RWPE2 (cell line): ENCODE measurements around the gene ZMIZ1.

Experiments used
- ATAC-seq: fragments of 200-7000 bp; cut with Tn5 transposase; 3 replicates; pipeline ENCODE4 v1.9.1; 2021; ENCODE audit warnings: low read depth
- DNase-seq: peaks from one replicate; pipeline ENCODE4 v3.0.0-alpha.2; 2020; ENCODE audit warnings: low spot score
- H3K27ac ChIP-seq: fragments of 450-650 bp; 2 replicates; pipeline ENCODE4 v1.5.1; 2017; ENCODE audit warnings: mild to moderate bottlenecking; ENCODE audit not compliant: poor library complexity, severe bottlenecking
- H3K27me3 ChIP-seq: fragments of 250-450 bp; sonication (Bioruptor Pico); 2 replicates; pipeline ENCODE4 v1.5.1; 2021; ENCODE audit warnings: mild to moderate bottlenecking, moderate library complexity; ENCODE audit not compliant: insufficient read depth, poor library complexity, severe bottlenecking
- H3K36me3 ChIP-seq: fragments of 250-450 bp; sonication (Bioruptor Pico); 2 replicates; pipeline ENCODE4 v1.5.1; 2020; ENCODE audit warnings: low read depth, mild to moderate bottlenecking, moderate library complexity
- H3K4me1 ChIP-seq: fragments of 250-450 bp; sonication (Bioruptor Pico); 2 replicates; pipeline ENCODE4 v1.5.1; 2021; ENCODE audit warnings: mild to moderate bottlenecking, moderate library complexity; ENCODE audit not compliant: insufficient read depth, poor library complexity, severe bottlenecking
- H3K4me3 ChIP-seq: fragments of 250-450 bp; sonication (Bioruptor Pico); 2 replicates; pipeline ENCODE4 v1.5.1; 2021; ENCODE audit warnings: mild to moderate bottlenecking, moderate library complexity; ENCODE audit not compliant: severe bottlenecking
- H3K9me3 ChIP-seq: fragments of 250-450 bp; sonication (Bioruptor Pico); 2 replicates; pipeline ENCODE4 v1.5.1; 2021; ENCODE audit warnings: mild to moderate bottlenecking, moderate library complexity; ENCODE audit not compliant: severe bottlenecking
- CTCF ChIP-seq: fragments of 450-650 bp; IDR thresholded peaks from one replicate; pipeline ENCODE4 v1.5.1; 2017; ENCODE audit warnings: mild to moderate bottlenecking, moderate library complexity; ENCODE audit not compliant: poor library complexity, severe bottlenecking

ZMIZ1 gene

GRCh38 chr10:79355420-79356017 lies 286.8 kb downstream of the ZMIZ1 start:
- ATAC-seq (no peak), DNase-seq (no peak)
- Histone ChIP-seq H3K27me3 (no peaks in the 10 kb centered on the region), H3K4me3 (no peak overlapping the region), H3K27ac (no peak overlapping the region), H3K9me3 (no peaks in the 10 kb centered on the region), H3K4me1 (no peaks in the 10 kb centered on the region), H3K36me3 (peaks cover 46% of the 10 kb centered on the region)
- TF ChIP-seq CTCF = no peak

GRCh38 chr10:79356104-79356503 lies 287.3 kb downstream of the ZMIZ1 start:
- no peaks in the 10 kb centered on the region for H3K9me3 ChIP-seq
- H3K4me3 ChIP-seq = no peak overlapping the region
- no peaks in the 10 kb centered on the region for H3K4me1 ChIP-seq
- ATAC-seq (no peak), DNase-seq (no peak)
- no peak for TF ChIP-seq CTCF
- H3K27me3 ChIP-seq = no peaks in the 10 kb centered on the region
- H3K36me3 ChIP-seq = peaks cover 41% of the 10 kb centered on the region
- no peak overlapping the region for H3K27ac ChIP-seq

DNA sequence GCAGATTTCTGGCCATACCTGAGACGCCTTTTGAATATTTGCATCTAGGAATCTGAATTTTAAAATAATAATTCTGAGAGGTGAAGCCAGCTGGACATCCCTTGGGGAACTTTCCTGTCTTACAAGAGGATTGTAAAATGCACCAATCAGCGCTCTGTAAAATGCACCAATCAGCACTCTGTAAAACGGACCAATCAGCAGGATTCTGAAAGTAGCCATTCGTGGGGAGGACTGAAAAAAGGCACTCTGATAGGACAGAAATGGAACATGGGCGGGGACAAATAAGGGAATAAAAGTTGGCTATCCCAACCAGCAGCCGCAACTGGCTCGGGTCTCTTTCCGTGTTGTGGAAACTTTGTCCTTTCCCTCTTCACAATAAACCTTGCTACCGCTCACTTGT lies 288.4 kb downstream of the ZMIZ1 start:
- no peak overlapping the region for H3K4me3 ChIP-seq
- ATAC-seq (no peak), DNase-seq (no peak)
- peaks cover 32% of the 10 kb centered on the region for H3K36me3 ChIP-seq
- no peaks in the 10 kb centered on the region for H3K4me1 ChIP-seq
- TF ChIP-seq CTCF = no peak
- H3K27ac ChIP-seq = no peak overlapping the region
- no peaks in the 10 kb centered on the region for H3K9me3 ChIP-seq
- no peaks in the 10 kb centered on the region for H3K27me3 ChIP-seq

DNA sequence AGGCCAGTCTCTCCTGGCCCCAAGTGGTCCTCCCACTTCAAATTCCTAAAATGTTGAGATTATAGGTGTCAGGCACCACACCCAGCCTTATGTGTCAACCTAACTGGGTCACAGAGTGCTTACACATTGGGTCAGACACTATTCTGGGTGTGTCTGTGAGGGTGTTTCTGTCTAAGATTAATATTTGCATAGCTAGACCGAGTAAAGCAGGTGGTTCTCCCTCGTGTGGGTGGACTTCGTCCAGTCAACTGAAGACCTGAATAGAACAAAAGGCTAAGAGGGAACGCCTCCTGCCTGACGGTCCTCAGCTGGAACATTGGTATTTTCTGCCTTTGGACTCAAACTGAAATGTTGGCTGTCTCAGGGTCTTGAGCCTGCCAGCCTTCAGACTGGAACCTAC lies 290.0 kb downstream of the ZMIZ1 start:
- Histone ChIP-seq H3K27me3 (no peaks in the 10 kb centered on the region), H3K27ac (no peak overlapping the region), H3K4me1 (no peaks in the 10 kb centered on the region), H3K4me3 (no peak overlapping the region), H3K36me3 (peaks cover 15% of the 10 kb centered on the region), H3K9me3 (no peaks in the 10 kb centered on the region)
- ATAC-seq = no peak
- DNase-seq = no peak
- TF ChIP-seq CTCF = no peak

DNA sequence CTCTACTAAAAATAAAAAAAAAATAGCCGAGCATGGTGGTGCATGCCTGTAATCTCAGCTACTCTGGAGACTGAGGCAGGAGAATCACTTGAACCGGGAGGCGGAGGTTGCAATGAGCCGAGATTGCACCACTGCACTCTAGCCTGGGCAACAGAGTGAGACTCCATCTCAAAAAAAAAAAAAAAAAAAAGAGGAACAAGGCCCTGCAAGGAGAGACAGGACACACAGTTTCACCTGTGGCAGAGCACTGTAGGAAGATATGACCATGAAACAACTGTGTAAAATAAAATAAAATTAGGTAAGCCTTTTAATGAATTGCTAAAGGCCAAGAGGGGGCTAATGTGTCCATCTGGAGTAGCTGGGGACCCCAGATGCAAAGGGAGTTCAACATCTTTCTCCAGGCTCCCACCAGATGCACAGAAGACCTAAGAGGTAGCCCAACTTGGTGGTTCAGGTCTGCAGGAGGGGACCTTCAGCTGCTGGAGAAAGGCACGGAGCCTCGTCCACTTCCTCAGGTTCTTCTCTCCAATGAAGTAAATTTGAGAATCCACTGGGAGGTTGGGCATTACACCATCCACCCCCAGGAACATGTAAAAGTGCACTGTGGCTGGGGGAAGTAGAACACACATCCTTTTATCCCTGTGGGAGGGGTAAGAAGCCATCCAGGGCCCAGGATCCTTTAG lies 291.2 kb downstream of the ZMIZ1 start:
- H3K4me1 ChIP-seq = no peaks in the 10 kb centered on the region
- DNase-seq = no peak
- no peak for ATAC-seq
- H3K27ac ChIP-seq = no peak overlapping the region
- TF ChIP-seq CTCF = no peak
- H3K9me3 ChIP-seq = no peaks in the 10 kb centered on the region
- H3K27me3 ChIP-seq = no peaks in the 10 kb centered on the region
- H3K4me3 ChIP-seq = no peak overlapping the region
- peaks cover 4% of the 10 kb centered on the region for H3K36me3 ChIP-seq
